A673 (cell line): ENCODE measurements around the gene BTBD6.

Experiments used
- EZH2 ChIP-seq: fragments of 200-600 bp; sonication (generic); IDR thresholded peaks from 2 replicates; pipeline ENCODE4 v1.6.1; 2017; ENCODE audit warnings: borderline replicate concordance, low read depth, mild to moderate bottlenecking, mixed read lengths, antibody characterized with exemption, low read length; ENCODE audit not compliant: poor library complexity, severe bottlenecking
- TF ChIP-seq, protein P1 (sequence below): fragments of 300-800, 200-600 bp; sonication (generic); conservative IDR thresholded peaks from 2 replicates; pipeline ENCODE4 v1.5.1; 2017; ENCODE audit warnings: low read depth, mild to moderate bottlenecking, antibody characterized with exemption, low read length, moderate library complexity, mixed read lengths

DNA sequence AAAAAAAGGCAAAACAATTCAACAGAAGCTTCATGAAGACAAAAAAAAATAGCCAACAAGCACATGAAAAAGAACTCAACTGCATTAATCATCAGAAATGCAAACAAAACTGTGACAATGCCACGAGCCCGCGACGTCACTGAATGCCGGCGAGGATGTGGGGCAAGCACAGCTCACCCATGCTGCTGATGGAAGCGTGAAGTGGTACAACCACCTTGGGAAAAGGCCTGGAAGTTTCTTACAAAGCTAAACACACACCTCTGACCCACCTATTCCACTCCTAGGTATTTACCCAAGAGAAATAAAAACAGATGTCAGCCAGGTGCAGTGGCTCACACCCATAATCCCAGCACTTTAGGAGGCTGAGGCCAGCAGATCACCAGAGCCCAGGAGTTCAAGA lies 10.5 kb downstream of the BTBD6 start:
- TF ChIP-seq, protein P1, sequence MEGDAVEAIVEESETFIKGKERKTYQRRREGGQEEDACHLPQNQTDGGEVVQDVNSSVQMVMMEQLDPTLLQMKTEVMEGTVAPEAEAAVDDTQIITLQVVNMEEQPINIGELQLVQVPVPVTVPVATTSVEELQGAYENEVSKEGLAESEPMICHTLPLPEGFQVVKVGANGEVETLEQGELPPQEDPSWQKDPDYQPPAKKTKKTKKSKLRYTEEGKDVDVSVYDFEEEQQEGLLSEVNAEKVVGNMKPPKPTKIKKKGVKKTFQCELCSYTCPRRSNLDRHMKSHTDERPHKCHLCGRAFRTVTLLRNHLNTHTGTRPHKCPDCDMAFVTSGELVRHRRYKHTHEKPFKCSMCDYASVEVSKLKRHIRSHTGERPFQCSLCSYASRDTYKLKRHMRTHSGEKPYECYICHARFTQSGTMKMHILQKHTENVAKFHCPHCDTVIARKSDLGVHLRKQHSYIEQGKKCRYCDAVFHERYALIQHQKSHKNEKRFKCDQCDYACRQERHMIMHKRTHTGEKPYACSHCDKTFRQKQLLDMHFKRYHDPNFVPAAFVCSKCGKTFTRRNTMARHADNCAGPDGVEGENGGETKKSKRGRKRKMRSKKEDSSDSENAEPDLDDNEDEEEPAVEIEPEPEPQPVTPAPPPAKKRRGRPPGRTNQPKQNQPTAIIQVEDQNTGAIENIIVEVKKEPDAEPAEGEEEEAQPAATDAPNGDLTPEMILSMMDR = no peak
- TF ChIP-seq EZH2 = no peak
